Tibial artery (tissue), 4 donors: ENCODE data around the gene MAN2A1.

Experiments
- DNase-seq, 2 donors: peaks; one replicate each; pipeline ENCODE4 v3.0.0-alpha.2; 2019
- H3K27ac ChIP-seq, 2 donors: fragments of 200-600 bp; sonication (generic) in 1 of 2; 1 replicate in 1 of 2; 2 replicates in 1 of 2; pipeline ENCODE4 v1.5.1; 2018 to 2019; ENCODE audit warnings: mild to moderate bottlenecking in 1 of 2
- H3K27me3 ChIP-seq, 2 donors: fragments of 200-600 bp; sonication (generic) in 1 of 2; one replicate each; pipeline versions ENCODE4 v1.5.1 to v1.6.0; 2016 to 2019
- H3K36me3 ChIP-seq, 3 donors: fragments of 200-600 bp; sonication (generic) in 2 of 3; one replicate each; pipeline ENCODE4 v1.5.1; 2016 to 2019; ENCODE audit warnings: mild to moderate bottlenecking in 2 of 3
- H3K4me1 ChIP-seq, 4 donors: fragments of 200-600 bp; sonication (generic) in 2 of 4; 1 replicate in 3 of 4; 2 replicates in 1 of 4; pipeline ENCODE4 v1.5.1; 2016 to 2019
- H3K4me3 ChIP-seq, 2 donors: fragments of 200-600 bp; sonication (generic) in 1 of 2; 1 replicate in 1 of 2; 2 replicates in 1 of 2; pipeline ENCODE4 v1.5.1; 2018 to 2019; ENCODE audit warnings: mild to moderate bottlenecking in 2 of 2
- H3K9me3 ChIP-seq, 3 donors: fragments of 200-600 bp; sonication (generic) in 1 of 3; one replicate each; pipeline ENCODE4 v1.5.1; 2016 to 2019
- intact Hi-C: fragments of 100-400 bp; cut with DNase I; formaldehyde crosslinking; loops from one replicate; pipeline ENCODE4 v1.15.0; 2023; ENCODE audit warnings: low total_unique reads
- TF ChIP-seq, protein P1 (sequence below), 2 experiments: fragments of 200-600 bp in 1 of 2; fragments of 450-650 bp in 1 of 2; IDR thresholded peaks; one replicate each; pipeline ENCODE4 v1.5.1; 2017 to 2019; ENCODE audit warnings: antibody characterized with exemption in 2 of 2, mild to moderate bottlenecking in 1 of 2, moderate library complexity in 1 of 2

MAN2A1 gene

DNA sequence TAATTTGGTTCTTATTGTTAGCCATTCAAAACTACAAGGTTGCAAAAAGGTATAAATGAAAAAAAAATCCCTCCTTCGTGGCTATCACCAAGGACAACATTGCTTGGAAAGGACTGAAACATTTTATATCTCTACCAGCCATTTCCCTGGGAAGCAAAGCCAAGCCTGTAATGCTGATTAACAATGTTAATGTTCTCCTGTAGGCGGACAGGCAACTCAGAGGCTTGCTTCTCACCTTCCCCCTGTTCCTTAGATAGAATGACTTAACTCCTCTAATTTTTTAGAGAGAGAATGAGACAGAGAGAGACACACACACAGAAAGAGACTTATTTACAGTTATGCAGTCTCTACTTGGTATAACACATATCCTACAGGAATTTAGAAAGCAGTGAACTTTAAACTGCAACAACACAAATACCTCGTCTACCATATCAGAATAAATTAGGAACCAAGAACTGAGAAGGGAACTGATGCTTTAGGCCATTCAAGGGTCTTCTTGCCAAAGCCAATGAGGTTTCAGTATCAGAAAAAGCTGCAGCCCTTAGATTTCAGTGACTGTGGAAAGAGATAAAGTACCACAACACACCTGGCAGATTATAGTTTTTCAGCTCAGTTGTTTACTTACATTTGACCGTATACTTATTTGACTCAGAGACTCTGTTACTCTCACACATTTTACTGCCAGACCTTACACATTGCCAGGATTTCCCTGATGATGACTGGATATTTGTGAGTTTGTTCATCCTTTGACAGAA is 20.9 kb upstream of the MAN2A1 start:
- Histone ChIP-seq H3K27me3 (no peaks in the 10 kb centered on the region), H3K9me3 (no peaks in the 10 kb centered on the region), H3K27ac (no peak overlapping the region), H3K4me3 (no peak overlapping the region), H3K36me3 (no peaks in the 10 kb centered on the region), H3K4me1 (no peaks in the 10 kb centered on the region)
- TF ChIP-seq, protein P1, sequence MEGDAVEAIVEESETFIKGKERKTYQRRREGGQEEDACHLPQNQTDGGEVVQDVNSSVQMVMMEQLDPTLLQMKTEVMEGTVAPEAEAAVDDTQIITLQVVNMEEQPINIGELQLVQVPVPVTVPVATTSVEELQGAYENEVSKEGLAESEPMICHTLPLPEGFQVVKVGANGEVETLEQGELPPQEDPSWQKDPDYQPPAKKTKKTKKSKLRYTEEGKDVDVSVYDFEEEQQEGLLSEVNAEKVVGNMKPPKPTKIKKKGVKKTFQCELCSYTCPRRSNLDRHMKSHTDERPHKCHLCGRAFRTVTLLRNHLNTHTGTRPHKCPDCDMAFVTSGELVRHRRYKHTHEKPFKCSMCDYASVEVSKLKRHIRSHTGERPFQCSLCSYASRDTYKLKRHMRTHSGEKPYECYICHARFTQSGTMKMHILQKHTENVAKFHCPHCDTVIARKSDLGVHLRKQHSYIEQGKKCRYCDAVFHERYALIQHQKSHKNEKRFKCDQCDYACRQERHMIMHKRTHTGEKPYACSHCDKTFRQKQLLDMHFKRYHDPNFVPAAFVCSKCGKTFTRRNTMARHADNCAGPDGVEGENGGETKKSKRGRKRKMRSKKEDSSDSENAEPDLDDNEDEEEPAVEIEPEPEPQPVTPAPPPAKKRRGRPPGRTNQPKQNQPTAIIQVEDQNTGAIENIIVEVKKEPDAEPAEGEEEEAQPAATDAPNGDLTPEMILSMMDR (IDR thresholded peaks at IDR 0.05): no peak
- DNase-seq: no peak
- intact Hi-C loops: no loop called here

DNA sequence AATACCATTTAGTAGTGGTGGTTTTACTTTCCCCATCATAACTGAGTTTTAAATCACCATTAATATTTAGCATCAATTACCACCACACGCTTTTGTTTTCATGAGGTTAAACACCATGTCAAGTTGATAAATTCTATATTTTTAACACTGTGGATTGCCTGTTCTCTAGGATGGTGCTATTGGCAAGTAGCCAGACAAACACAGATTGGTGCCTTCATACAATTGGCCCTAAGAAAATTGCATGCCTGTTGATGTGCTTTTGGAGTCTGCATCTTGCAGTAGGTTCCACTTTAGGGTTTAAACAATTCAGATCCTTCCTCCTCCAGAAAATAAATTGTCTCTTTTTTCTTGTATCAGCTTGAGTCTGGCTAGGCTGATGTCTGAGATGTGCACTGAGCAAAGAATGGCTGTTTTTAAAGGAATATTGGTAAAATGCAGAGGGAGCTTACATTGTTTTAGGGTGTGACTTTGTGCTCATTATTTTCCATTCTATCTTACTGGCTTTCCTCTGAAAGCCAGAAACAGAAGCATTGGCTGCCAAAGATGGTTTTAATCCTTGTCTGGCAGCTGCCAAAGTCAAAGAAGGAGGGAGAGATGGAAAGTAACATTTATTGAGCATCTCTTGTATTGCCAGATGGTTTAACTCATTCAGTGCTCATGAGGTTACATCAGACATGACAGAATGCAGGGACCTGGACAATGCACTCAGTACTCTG is 19.6 kb upstream of the MAN2A1 start:
- TF ChIP-seq, protein P1 (IDR thresholded peaks at IDR 0.05): no peak
- Histone ChIP-seq H3K36me3 (no peaks in the 10 kb centered on the region), H3K4me1 (no peaks in the 10 kb centered on the region), H3K9me3 (no peaks in the 10 kb centered on the region), H3K4me3 (no peak overlapping the region), H3K27me3 (no peaks in the 10 kb centered on the region), H3K27ac (no peak overlapping the region)
- intact Hi-C loops: no loop called here
- DNase-seq: no peak

DNA sequence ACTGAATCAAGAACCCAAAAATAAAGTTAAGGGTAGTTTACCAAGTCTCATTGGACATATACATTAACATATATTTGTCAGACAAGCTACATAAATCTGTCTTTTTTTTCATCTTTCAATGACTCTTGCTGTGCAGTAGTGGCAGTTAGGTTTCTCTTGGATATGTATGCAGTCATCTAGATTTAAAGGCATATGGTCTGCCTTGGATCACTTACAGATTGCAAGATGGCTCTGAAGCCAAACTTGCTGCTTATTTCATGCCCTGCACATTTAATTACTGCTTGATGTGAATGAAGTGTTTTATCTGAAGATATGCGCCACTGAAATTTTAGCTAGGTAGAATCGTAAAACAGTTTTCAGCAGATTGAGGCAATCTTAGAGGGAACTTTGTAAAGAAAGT is 18.6 kb upstream of the MAN2A1 start:
- H3K4me1 ChIP-seq: no peaks in the 10 kb centered on the region
- DNase-seq: no peak
- TF ChIP-seq, protein P1 (IDR thresholded peaks at IDR 0.05): no peak
- H3K9me3 ChIP-seq: no peaks in the 10 kb centered on the region
- no peaks in the 10 kb centered on the region for H3K36me3 ChIP-seq
- no peaks in the 10 kb centered on the region for H3K27me3 ChIP-seq
- intact Hi-C loops: no loop called here
- no peak overlapping the region for H3K4me3 ChIP-seq
- no peak overlapping the region for H3K27ac ChIP-seq

DNA sequence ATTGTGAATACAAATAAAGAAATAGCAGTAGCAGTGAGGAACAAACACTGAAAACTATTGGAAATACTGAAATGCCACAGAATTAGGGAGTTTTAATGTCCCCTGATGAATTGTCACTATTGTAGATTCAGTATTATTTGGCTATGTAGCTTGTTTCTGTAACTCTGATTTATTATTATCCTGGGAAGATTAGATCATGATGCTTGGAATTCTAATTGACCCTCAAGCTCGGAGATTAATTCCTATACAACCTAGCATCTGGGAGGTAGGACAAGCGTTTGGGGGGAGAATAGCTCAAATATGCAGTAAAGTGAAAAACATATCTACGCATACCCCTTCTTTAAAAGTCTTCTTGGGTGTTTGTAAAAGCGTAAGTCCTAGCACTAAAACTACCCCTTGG is 15.1 kb upstream of the MAN2A1 start:
- Histone ChIP-seq H3K4me3 (no peak overlapping the region), H3K36me3 (no peaks in the 10 kb centered on the region), H3K27me3 (no peaks in the 10 kb centered on the region), H3K9me3 (no peaks in the 10 kb centered on the region), H3K4me1 (no peaks in the 10 kb centered on the region), H3K27ac (no peak overlapping the region)
- intact Hi-C loops: no loop called here
- TF ChIP-seq, protein P1 (IDR thresholded peaks at IDR 0.05): no peak
- DNase-seq: no peak

DNA sequence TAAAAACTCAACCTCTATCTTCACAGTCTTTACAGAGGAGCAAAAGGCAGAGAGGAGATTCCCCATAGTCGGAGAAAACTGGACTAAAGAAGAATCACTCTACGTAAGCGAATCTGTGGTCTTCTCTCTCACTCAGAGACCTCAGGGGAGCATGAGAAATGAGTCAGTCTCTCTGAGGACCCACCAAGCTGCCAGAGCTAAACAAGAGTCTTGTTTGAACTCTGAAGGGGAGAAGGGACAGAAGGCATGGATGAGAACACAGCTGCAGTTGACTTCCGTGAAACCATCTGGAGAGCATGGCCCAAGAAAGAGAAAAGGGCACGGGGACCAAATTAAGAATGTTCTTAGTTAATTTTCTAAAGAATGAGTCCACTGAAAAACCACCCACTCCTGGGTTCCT is 12.8 kb upstream of the MAN2A1 start:
- Histone ChIP-seq H3K9me3 (no peaks in the 10 kb centered on the region), H3K4me3 (no peak overlapping the region), H3K36me3 (no peaks in the 10 kb centered on the region), H3K4me1 (no peaks in the 10 kb centered on the region), H3K27me3 (no peaks in the 10 kb centered on the region), H3K27ac (no peak overlapping the region)
- TF ChIP-seq, protein P1 (IDR thresholded peaks at IDR 0.05): no peak
- intact Hi-C loops: no loop called here
- no peak for DNase-seq
